Heart left ventricle (tissue), 13 donors: ENCODE data around the gene SFT2D1.

Experiments
- CTCF ChIP-seq, 12 donors: fragments of 200-600 bp; sonication (generic) in 4 of 12; IDR thresholded peaks; one replicate each; pipeline versions ENCODE4 v1.5.0 to v1.8.0; 2018 to 2022; ENCODE audit warnings: antibody characterized with exemption in 12 of 12, mild to moderate bottlenecking in 5 of 12
- POLR2A ChIP-seq, 2 donors: fragments of 450-650 bp; IDR thresholded peaks; one replicate each; pipeline ENCODE4 v1.6.1; 2017; ENCODE audit warnings: antibody characterized with exemption in 2 of 2, mild to moderate bottlenecking in 2 of 2, moderate library complexity in 2 of 2
- donor health status: ischemic (EF 13 %, LVEDD 7.1; RV severe dilation, severe dysfunction).
- donor health status: DM: no; HTN: yes; CAD: no.
- donor health status: DM: no; HTN: no; CAD: no.
- donor health status: ischemic (EF 25% LVEDD 6.9; RV normal size, moderate dysfunction).
- donor health status: ischemic (EF 25% LVEDD 5.7; RV mildly dilated, moderate dysfunction).
- donor health status: ischemic (EF 35%, LVEDD 5.7; RV mildly dilated, moderate dysfunction).
- donor health status: nonischemic (EF 11% LVEDD 7.7; RV severe dilation, severe dysfunction).
- donor health status: DM: yes; HTN: yes; CAD: no.
- donor health status: PGD.
- donor health status: ischemic (EF 29% LVEDD 5.4; RV normal size, mild dysfunction).
- donor health status: nonischemic (EF 23%, LVEDD 6.1; RV moderate dilation, normal function).

DNA sequence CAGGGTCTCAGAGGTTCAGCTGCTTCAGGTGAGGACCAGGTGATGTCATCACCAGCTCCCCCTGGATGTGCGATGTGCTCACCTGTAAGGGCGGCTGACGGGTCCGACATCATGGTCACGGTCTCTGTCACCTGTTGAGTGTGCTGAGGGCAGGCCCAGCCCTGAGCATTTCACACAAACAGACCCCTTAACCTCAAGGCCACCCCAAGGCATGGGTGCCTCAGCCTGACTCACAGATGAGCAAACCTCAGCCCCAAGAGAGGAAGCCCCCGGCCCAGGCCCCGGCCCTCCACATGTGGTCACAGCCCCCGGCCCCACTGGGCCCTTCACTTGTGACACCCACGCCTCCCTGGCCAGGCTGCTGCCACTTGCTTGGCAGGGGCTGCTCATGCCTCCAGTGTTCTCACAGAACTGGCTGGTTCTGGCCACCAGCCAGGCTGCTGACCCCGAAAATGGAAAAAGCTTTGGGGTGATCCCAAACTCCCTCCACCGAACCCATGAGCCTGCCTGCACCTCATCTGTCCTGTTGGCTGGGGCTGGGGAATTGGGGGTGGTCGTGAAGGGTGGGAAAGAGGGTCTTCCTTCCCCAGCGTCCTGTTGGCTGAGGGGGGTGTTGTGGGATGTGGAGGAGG lies 67.5 kb downstream of the SFT2D1 start:
- TF ChIP-seq CTCF (IDR thresholded peaks at IDR 0.05) = no peak
- no peak for TF ChIP-seq POLR2A (IDR thresholded peaks at IDR 0.05)
